ENCODE data around the gene TGFA. TPM values are rescaled to one million over a fixed set of nuclear protein-coding genes. Genes with fewer than 3 reads are reported as not detected.

Gene TGFA
- total RNA-seq, 2 experiments from 2014 or later = 0.47 to 0.88 TPM

- Mint-ChIP-seq H3K36me3 (ENCODE audit: low read depth) (no peaks in the 10 kb centered on the region), H3K27ac (no peak overlapping the region), H3K4me1 (ENCODE audit: low read depth) (no peaks in the 10 kb centered on the region), H3K27me3 (no peaks in the 10 kb centered on the region), H3K9me3 (no peaks in the 10 kb centered on the region), H3K4me3 (no peak overlapping the region)
- no peaks in the 10 kb centered on the region for H3K27me3 ChIP-seq (ENCODE audit: control insufficient read depth in 1 of 2, insufficient read depth in 2 of 2, low read length in 2 of 2)
- no peak for TF ChIP-seq CTCF (IDR thresholded peaks at IDR 0.05)
- no peak overlapping the region for H3K4me3 ChIP-seq (ENCODE audit: low read length)
- intact Hi-C loops (cut with DNase I, micrococcal nuclease) = no loop called here
- CTCF ChIA-PET = no interaction called here
- H3K4me1 ChIP-seq (ENCODE audit: insufficient read depth, low read length) = no peaks in the 10 kb centered on the region
- H3K36me3 ChIP-seq (ENCODE audit: insufficient read depth, low read length) = no peaks in the 10 kb centered on the region
- H3K9me3 ChIP-seq (ENCODE audit: control insufficient read depth in 1 of 2, insufficient read depth in 1 of 2, low read length in 2 of 2) = no peaks in the 10 kb centered on the region
- ATAC-seq (ENCODE audit: poor library complexity) (no peak), DNase-seq (no peak)
- no peak overlapping the region for H3K27ac ChIP-seq (ENCODE audit: low read depth in 1 of 2, low read length in 2 of 2)
- POLR2A ChIA-PET = no interaction called here
These were observed 89.6 kb downstream of the TGFA start for GRCh38 chr2:70463997-70464396.

GRCh38 chr2:70463581-70463980 is 90.0 kb downstream of the TGFA start:
- Mint-ChIP-seq H3K9me3 (no peaks in the 10 kb centered on the region), H3K27me3 (no peaks in the 10 kb centered on the region), H3K27ac (no peak overlapping the region), H3K4me1 (ENCODE audit: low read depth) (no peaks in the 10 kb centered on the region), H3K36me3 (ENCODE audit: low read depth) (no peaks in the 10 kb centered on the region), H3K4me3 (no peak overlapping the region)
- no peak for TF ChIP-seq CTCF (IDR thresholded peaks at IDR 0.05)
- CTCF ChIA-PET = no interaction called here
- Histone ChIP-seq H3K4me3 (ENCODE audit: low read length) (no peak overlapping the region), H3K4me1 (ENCODE audit: insufficient read depth, low read length) (no peaks in the 10 kb centered on the region), H3K9me3 (ENCODE audit: control insufficient read depth in 1 of 2, insufficient read depth in 1 of 2, low read length in 2 of 2) (no peaks in the 10 kb centered on the region), H3K27ac (ENCODE audit: low read depth in 1 of 2, low read length in 2 of 2) (no peak overlapping the region), H3K27me3 (ENCODE audit: control insufficient read depth in 1 of 2, insufficient read depth in 2 of 2, low read length in 2 of 2) (no peaks in the 10 kb centered on the region), H3K36me3 (ENCODE audit: insufficient read depth, low read length) (no peaks in the 10 kb centered on the region)
- intact Hi-C loops (cut with DNase I, micrococcal nuclease) = no loop called here
- ATAC-seq (ENCODE audit: poor library complexity) (no peak), DNase-seq (no peak)
- POLR2A ChIA-PET = no interaction called here

GRCh38 chr2:70461981-70462876 is 91.4 kb downstream of the TGFA start:
- H3K9me3 Mint-ChIP-seq = no peaks in the 10 kb centered on the region
- POLR2A ChIA-PET = no interaction called here
- H3K36me3 ChIP-seq (ENCODE audit: insufficient read depth, low read length) = no peaks in the 10 kb centered on the region

More at GRCh38 chr2:70461981-70462876, 91.4 kb downstream of the TGFA start:
- Mint-ChIP-seq H3K27me3 (no peaks in the 10 kb centered on the region), H3K4me1 (ENCODE audit: low read depth) (peaks cover 3% of the 10 kb centered on the region), H3K4me3 (no peak overlapping the region), H3K27ac (no peak overlapping the region), H3K36me3 (ENCODE audit: low read depth) (no peaks in the 10 kb centered on the region)
- Histone ChIP-seq H3K4me1 (ENCODE audit: insufficient read depth, low read length) (no peaks in the 10 kb centered on the region), H3K4me3 (ENCODE audit: low read length) (no peak overlapping the region), H3K9me3 (ENCODE audit: control insufficient read depth in 1 of 2, insufficient read depth in 1 of 2, low read length in 2 of 2) (no peaks in the 10 kb centered on the region), H3K27ac (ENCODE audit: low read depth in 1 of 2, low read length in 2 of 2) (no peak overlapping the region), H3K27me3 (ENCODE audit: control insufficient read depth in 1 of 2, insufficient read depth in 2 of 2, low read length in 2 of 2) (no peaks in the 10 kb centered on the region)
- no peak for ATAC-seq (ENCODE audit: poor library complexity)
- no peak for TF ChIP-seq CTCF (IDR thresholded peaks at IDR 0.05)
- CTCF ChIA-PET = no interaction called here
- no peak for DNase-seq
- intact Hi-C loops (cut with DNase I, micrococcal nuclease) = no loop called here
